HG03469 (cell line): ENCODE measurements around the gene COQ7.

Source experiments
- ATAC-seq: cut with Tn5 transposase; IDR thresholded peaks from one replicate; pipeline ENCODE4 v1.9.1; 2021; ENCODE audit warnings: mild to moderate bottlenecking, moderate library complexity, moderate number of reproducible peaks; ENCODE audit not compliant: unreplicated experiment

Gene COQ7

DNA sequence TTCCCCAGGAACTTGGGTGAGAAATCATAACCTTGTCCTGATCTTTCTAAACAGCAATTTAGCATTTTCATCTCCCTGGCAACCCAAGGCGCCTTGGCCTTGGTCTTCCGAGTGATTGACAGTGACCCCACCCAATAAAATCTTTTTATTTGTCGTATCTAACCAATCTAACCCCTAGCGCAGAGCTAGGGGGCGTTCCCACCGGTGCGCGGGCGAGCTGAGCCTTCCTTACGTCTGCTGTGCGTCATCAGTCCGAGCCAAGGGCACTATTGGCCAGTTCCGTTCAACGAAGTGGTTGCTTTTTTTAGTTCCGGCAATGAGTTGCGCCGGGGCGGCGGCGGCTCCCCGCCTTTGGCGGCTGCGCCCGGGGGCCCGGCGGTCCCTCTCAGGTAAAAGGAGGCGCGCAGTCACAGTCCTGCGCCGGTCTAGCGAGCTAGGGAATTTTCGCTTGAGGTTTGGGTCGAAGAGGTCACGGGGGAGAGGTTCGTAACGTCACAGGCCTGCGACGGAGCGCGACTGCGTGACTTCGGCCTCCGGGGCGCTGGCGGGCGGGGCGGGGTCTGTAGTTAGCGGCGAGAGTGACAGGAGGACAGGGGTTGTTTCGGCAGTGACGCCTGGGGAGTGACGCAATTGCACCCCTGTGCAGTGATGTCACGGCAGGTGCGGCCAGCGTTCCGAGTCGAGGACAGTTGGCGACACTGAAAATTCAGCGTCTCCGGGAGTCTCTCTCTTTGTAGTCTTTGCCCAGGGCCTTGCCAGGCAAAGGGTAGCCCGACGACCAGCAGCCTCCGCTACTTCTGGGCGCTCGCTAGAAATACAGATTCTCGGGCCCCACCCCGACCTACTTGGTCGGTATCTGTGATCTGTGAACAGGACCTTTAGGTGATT, at the start of gene COQ7:
TSS of gene COQ7 (plus strand) at position 266 of the 888 bp plus-strand sequence. CDS start at position 317, 51 bp downstream.
- ATAC-seq, result peak; percentile 81

GRCh38 chr16:19020689-19021088, 46.7 kb upstream of the COQ7 start:
- no peak for ATAC-seq

DNA sequence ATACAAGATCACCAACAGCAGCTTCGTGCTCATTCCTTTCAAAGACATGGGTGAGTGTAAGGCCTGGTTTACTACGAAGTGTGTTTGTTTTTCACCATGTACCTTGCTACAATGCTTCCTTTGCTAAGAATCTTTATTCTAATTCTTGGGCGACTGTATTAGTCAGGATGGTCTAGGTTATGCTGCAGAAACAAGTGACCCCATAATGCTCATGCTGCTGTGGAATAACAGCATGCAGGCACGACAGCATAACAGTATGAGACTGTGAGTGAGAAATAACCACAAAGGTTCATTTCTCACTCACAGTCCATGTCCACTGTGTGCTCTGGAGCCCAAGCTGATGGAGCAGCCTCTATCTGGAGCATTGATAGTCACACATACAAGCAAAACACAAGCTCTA, 45.7 kb upstream of the COQ7 start:
- no peak for ATAC-seq

DNA sequence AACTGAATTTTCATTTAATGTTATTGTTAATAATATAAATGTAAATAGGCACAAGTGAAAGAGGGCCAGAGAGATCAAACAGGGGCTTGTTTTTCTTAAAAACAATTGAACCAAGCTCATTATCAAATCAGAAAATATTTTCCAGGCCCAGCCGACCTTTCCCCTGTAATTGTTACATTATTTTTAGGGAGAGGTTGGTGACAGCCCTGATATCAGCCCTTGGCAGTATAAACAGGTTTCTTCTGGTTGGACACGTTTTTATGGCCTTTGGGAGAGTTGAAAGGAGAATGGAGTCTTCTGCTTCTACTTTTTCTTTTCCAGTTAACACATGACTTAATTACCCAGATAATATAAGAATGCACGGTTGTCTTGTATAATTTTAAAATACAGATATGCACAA, 40.0 kb upstream of the COQ7 start:
- ATAC-seq, result no peak

DNA sequence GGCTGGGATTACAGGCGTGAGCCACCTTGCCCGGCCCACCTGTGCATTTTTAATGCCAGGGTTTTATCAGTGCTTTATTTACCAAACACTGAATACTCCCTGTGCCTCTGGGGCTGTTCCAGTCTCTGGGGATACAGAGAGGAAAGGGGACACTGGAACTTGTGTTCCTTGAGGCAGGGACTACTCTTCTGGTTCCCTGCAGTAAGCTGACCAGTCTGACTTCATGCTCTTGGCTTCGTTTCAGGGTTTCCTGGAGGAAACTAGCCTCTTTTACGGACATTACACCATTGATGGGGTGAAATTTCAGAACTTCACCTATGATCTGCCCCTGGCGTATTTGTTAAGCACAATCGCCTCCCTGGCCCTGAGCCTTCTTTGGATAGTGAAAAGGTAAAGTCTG, 37.4 kb upstream of the COQ7 start:
- ATAC-seq, result no peak

- no peak for ATAC-seq
Measured at GRCh38 chr16:19031738-19032137, 35.7 kb upstream of the COQ7 start.

DNA sequence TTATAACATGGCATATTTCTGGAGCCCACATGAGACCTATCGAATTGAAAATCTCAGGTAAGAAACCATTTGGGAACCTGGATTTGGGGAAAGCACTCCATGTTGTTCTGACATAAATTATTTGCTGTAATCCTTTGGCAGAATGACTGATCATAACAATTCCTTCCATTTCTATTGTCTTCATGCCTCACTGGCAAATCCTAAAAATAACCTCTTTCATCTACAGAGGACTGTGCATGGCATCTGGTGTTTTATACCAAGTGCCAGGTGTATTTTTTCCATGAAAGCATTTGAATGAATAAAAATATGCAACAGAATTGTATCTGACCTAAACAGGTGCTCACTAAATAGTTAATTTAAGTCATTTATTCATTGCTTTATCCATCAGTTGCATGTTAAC, 33.7 kb upstream of the COQ7 start:
- no peak for ATAC-seq

GRCh38 chr16:19040400-19040799, 27.0 kb upstream of the COQ7 start:
- no peak for ATAC-seq

DNA sequence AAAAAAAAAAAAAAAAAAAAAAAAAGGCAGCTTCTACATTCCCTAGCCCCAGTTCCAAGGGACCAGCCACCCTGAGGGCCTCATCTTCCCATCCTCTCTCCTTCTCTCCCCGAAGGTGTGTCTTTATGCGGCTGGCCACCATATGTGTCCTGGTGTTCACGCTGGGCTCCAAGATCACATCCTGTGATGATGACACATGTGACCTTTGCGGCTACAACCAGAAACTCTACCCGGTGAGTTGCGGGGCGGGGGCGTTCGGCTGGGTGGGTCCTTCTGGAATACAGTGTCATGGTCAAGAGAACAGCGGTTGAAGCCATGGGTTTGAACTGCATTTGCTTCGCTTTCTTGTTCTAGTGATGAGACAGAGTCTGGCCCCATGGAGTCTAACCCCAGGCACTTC, 22.6 kb upstream of the COQ7 start:
- ATAC-seq, result no peak

DNA sequence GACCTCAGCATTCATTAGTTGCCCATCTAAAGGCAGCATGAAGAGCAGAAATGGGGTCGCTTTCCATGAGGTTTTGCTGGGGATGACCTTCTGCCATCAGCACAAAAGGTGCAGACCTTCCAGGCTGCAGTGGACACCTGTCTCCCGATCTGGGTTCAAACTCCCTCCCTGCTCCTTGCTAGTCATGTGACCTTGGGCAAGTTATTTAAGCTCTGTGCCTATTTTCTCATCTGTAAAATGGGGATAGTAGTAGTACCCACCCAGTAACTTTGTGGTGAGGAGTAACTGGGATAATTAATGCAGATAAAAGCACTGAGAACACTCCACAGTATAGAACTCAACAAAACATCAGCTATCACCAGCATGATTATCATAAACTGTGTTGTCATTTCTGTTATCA, 21.4 kb upstream of the COQ7 start:
- no peak for ATAC-seq

GRCh38 chr16:19062706-19063105, 4.7 kb upstream of the COQ7 start:
- no peak for ATAC-seq

- no peak for ATAC-seq
Measured at GRCh38 chr16:19066988-19067348, 446 bp upstream of the COQ7 start.

GRCh38 chr16:19068237-19068815, 912 bp downstream of the COQ7 start:
- ATAC-seq, result no peak

DNA sequence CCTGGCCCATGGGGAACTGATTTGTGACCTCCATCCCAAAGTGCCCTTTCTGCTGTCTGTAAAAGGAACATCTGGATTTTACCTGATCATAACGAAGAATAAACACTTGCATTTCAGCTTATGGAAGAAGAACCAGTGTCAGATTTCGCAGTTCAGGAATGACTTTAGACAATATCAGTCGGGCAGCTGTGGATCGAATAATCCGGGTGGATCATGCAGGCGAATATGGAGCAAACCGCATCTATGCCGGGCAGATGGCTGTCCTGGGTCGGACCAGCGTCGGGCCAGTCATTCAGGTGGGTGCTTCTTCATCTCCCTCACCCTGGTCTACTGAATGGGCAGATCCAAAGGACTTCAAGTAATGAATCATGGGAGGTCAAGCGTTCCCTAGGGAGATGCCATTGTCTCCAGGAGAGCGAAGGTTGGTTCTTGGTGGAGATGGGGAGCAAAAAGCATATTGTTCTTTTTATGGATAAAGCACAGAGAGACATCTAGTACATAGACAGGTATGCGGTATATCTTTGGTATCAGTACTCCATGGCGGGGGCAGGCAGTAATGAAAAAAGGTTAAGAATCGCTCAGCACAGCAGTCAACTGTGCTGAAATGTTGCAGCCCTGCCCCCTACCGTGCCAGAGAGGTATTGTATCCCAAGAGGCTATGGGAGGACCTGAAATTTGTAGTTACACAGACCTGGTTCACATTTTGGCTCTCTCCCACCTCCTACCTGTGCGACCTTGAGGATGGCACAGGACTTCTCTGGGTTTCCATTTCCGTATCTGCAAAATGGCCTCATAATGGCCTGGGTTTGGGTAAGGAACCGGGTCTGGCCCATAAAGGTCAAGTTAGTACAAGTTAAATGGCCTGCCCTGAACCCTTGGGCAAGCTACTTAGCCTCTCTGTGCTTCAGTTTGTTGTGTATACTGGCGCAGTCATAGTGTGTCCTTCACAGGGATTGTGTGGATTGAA, 4.7 kb downstream of the COQ7 start:
- no peak for ATAC-seq

DNA sequence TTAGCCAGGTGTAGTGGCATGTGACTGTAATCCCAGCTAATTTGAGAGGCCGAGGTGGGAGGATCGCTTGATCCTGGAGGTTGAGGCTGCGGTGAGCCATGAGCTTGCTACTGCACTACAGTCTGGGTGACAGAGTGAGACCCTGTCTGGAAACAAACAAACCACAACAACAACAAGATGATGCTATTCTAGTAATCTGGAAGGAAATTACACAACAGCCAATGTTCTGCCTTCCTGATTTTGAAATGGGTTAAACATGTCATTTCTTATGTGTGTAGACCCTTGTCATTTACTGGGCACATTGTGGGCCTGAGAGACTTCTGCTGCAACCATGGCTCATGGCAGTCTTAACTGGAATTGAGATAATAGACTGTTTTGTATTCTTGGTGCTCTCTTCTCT, 5.9 kb downstream of the COQ7 start:
- no peak for ATAC-seq

GRCh38 chr16:19073863-19074262, 6.4 kb downstream of the COQ7 start:
- ATAC-seq, result no peak

- no peak for ATAC-seq
Measured at GRCh38 chr16:19075511-19075910, 8.1 kb downstream of the COQ7 start.

DNA sequence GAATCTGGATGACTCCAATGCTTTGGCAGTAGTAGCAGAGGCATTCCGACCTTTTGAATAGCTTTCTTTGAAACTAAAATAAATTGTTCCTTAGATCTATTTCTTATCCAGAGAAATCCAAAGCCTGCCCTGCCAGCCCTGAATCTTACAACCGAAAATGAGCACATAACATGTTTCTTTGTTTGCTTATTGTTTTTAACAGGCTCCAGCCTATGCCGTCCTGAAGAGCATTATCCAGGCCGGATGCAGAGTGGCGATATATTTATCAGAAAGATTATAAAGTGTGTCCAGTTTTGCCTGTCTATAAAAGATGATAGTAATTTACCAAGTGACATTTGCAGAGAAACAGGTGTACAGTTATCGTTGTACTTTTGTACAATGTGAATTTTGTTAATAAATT, 10.5 kb downstream of the COQ7 start:
- no peak for ATAC-seq

DNA sequence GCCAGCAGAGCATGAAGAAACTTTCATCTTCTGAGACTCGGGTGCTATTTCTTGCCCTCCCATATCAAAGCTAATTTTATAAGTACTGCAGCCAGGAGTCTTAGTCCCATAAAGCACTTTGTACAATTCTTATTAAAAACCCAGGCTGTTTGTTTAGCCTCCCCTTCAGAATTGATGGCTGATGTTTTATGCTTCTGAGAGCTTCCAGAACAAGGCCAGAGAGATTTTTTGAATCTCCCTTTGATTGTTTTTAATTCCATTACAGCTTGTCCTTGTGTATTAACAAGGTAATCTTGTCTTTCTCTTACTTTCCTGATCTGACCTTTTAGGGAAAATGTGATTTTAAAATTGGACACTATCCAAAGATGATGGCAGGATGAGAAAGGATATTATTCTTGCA, 16.3 kb downstream of the COQ7 start:
- ATAC-seq, result no peak

GRCh38 chr16:19084139-19084538, 16.7 kb downstream of the COQ7 start:
- no peak for ATAC-seq

- no peak for ATAC-seq
Measured at GRCh38 chr16:19084879-19085278, 17.5 kb downstream of the COQ7 start.
